ENCODE data around the gene SLC4A3.

DNA sequence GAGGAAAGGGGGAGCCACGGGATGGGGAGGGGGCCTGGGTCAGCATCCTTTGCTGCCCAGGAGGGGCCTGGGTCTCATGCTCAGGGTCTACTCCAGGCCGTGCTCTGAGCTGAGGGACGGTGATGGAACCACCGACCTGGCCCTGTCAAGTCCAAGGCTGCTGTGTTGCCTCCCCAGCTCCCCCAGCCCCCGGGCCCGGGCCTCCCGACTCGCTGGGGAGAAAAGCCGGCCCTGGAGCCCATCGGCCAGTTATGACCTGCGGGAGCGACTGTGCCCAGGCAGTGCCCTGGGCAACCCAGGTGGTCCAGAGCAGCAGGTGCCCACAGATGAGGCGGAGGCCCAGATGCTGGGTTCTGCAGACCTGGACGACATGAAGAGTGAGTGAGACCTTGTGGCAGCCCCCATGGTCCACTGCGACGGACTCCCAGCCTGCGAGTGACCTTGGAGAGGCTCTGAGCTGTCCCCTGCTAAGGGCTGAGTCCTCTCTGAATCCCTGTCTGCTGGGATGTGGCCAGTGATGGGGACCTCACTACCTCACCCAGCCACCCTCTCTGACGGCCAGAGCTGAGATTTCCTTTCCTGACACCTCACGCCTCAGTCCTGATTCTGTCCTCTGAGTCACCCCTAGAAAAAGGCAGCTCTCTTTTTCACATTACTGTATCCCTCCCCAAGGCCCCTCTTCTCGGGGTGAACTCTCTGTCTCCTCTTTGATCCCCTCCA lies 2.7 kb downstream of the SLC4A3 start:
- TF ChIP-seq, protein P1, sequence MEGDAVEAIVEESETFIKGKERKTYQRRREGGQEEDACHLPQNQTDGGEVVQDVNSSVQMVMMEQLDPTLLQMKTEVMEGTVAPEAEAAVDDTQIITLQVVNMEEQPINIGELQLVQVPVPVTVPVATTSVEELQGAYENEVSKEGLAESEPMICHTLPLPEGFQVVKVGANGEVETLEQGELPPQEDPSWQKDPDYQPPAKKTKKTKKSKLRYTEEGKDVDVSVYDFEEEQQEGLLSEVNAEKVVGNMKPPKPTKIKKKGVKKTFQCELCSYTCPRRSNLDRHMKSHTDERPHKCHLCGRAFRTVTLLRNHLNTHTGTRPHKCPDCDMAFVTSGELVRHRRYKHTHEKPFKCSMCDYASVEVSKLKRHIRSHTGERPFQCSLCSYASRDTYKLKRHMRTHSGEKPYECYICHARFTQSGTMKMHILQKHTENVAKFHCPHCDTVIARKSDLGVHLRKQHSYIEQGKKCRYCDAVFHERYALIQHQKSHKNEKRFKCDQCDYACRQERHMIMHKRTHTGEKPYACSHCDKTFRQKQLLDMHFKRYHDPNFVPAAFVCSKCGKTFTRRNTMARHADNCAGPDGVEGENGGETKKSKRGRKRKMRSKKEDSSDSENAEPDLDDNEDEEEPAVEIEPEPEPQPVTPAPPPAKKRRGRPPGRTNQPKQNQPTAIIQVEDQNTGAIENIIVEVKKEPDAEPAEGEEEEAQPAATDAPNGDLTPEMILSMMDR (conservative IDR thresholded peaks at IDR 0.05; ENCODE audit: low read depth, low read length): no peak
- no peak for TF ChIP-seq EZH2 (IDR thresholded peaks at IDR 0.05; ENCODE audit: borderline replicate concordance, low read depth, low read length, poor library complexity, severe bottlenecking)
